Superior temporal gyrus (tissue), 1 donor: Measurements from ENCODE around the gene PSMG4.

ENCODE experiments used
- DNase-seq: peaks from one replicate; pipeline ENCODE4 v3.0.0-alpha.2; 2016; ENCODE audit errors: extremely low spot score

The PSMG4 gene, protein sequence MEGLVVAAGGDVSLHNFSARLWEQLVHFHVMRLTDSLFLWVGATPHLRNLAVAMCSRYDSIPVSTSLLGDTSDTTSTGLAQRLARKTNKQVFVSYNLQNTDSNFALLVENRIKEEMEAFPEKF

DNA sequence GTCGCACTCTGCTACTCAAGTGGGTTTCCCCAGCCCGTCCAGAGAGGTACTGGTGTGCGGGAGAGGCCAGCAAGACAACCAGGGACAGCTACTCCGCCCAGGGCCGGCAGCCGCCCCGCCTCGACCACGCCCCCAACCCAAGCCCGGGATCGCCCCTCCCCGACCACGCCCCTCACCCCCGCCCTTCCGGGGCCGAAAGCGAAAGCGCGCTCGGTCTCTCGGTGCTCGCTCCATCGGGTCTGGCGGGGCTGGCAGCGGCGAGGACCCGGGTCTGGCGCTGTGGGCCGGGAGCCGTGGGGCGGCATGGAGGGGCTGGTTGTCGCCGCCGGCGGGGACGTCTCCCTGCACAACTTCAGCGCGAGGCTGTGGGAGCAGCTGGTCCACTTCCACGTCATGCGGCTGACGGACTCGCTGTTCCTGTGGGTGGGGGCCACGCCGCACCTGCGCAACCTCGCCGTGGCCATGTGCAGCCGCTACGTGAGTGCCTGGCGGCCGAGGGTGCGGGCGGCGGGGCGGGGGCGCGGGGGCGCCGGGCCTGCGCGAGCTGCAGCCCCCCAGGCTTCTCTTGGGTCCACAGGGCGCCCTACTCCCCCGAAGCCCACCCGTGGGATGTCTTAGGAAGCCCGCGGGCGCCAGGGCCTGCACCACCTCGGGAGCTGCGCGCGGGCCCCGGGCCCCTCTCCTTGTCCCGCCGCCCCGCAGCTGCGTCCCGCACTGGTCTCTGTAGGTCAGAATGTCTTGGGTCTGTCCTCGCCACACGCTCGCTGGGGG lies at the start of gene PSMG4:
TSS of gene PSMG4 (plus strand) at position 228 of the 771 bp plus-strand sequence. CDS start at position 304, 76 bp downstream.
- DNase-seq = peak; percentile 78

DNA sequence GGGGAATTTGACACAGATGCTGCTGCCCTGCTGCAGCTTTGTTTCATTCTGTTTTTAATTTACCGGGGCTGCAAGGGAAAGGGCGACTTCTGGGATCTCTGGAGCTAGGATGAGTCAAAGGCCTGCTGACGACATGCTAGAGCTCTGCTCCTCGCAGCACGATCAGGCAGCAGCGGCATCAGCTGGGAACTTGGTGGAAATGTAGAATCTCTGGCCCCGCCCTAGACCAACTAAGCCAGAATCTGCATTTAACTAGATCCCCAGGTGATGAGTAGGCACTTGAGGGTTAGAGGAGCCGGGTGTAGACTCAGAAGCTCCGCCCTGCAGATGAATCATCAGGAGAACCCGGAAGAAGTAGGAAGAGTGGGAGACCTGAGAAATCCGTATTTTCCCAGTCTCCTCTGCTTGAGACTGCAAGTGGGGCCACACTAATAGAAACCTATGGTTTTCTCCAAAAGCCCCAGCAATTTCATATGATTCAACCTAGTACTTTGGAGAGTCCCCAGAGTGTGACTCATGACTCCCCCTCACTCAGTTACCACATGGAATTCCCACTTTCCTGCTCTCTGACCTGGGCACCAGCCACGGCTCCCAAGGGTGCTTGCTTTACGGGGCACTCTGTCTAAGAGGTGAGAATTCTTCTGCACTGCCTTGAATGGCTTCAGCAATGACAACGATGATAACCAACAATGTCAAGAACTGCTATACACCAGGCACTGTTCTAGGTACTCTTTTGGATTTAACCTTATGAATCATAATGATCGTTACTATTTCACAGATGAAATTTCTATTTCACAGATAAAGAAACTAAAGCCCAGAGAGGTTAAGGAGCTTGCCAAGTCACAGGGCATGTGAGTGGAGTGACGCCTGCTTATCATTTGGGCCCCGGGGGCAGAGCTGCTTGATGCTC lies 49.4 kb upstream of the PSMG4 start:
- peak; percentile 27 for DNase-seq

DNA sequence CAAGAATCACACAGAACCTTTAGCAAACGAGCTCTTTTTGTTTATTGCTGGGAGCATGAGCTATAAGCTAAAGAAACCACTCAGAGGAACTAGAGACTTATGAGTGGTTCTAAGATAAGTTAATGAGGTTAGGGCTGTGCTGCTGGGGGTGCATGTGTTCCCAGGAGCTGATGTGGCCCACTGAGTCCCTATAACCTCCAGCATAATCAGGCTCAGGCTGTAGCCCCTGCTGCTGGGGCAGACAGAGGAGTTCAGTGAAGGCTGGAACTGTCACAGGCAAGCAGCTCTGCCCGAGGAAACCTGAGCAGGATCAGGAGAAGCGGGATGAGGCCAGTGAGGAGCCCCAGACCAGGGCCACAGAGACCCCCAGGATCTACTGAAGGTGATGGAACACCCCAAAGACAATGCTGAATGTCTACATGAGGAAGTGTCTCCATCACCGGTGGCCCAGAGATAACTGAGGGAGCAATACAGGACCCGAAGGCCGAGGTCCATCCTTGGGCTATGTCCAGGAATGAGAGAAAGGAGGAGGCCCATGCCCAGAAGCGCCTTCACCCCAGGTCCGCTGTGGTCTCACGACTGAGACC lies 48.6 kb upstream of the PSMG4 start:
- DNase-seq = no peak

DNA sequence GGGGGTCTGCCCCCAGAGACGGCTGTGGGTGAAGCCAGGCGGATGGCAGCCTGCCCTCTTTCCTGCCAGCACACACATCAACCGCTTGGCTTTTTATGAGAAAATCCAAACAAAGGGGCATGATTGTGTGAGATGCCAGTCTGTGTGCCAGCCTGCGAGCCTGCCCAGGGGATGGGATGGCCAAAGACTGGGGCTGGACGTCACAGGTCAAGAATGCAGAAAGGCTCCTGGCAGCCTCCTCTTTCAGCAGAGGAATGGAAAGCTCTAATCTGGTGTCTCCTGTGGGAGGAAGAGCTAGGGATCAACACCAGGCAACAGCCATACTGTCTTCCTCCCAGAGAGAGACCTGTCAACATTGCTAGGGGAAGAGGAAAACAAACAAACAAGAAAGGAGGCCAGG lies 47.1 kb upstream of the PSMG4 start:
- peak; percentile 87 for DNase-seq

DNA sequence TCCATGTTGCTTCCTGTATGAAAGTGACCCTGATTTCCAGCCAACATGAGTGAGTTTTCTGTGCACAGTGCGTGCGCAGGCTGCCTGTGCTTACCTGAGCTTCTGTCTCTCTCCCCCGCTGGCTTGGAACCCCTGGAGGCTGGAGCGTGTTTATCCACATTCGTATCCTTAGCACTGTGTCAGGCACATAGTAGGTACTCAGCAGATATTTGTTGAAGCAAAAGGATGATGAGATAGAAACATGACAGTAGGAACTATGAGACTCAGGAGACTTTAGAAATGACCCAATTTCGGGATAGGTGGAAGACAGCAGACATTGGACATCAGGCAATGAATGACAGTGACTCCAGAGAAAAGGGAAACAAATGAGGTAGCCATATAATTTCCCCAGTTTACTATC lies 46.5 kb upstream of the PSMG4 start:
- DNase-seq = no peak

DNA sequence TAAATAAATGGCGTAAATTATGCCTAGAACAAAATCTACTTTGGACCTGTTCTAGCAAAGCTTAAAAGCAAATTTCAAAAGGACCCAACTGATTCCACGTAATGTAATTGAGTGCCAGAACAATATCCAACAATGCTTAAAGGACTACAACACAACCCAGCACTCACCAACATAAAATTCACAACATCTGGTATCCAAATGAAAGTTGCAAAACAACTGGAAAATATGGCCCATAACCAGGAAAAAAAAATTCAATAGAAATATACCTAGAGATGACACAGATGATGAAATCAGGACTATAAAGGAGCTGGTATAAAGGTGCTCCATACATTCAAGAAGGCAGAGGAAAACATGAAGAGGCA lies 45.4 kb upstream of the PSMG4 start:
- no peak for DNase-seq

DNA sequence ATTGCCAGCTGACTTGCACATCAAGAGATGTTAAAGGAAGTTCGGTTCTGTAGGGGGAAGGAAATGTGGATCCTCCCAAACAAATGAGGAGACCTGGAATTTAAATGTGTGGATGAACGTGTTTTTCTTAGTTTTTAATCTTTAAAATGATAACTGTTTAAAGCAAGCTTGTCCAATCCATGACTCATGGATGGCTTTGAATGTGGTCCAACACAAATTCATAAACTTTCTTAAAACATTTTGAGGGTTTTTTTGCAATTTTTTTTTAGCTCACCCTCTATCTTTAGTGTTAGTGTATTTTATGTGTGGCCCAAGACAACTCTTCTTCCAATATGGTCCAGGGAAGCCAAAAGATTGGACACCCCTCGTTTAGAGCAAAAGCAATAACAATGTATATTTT lies 43.8 kb upstream of the PSMG4 start:
- no peak for DNase-seq

DNA sequence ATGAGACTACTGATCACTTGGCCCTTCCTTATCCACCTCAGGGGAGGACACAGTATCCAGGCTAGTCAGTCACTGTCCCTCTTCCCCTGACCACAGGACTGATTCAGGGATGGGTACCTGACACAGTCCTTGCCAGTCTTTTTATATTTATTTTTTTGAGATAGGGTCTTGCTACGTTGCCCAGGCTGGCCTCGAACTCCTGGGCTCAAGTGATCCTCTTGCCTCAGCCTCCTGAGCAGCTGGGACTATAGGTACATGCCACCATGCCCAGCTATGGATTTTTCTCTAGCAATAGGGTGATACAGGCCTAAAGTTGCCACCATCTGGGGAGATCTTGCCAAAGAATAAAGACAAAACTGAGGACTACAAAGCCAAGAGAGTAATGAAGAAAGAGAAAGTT lies 41.5 kb upstream of the PSMG4 start:
- DNase-seq = no peak

DNA sequence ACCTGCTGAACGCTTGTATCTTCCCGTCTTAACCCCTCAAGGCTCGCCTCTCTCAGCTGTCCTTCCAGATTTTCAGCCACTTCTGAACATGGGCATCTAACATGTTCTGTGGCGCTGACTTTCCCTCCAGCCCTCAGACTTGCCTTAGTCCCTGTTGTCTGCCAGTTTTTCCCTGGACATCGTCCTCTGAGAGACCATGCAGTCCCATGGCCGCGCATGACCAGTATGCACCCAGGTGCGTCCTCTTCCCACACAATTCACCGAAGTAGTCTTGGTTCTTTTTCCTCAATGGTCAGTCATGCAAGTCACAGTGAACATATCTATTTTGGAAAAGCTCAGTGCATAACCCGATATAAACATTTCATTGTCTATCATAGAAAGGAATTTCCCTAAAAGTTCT lies 40.5 kb upstream of the PSMG4 start:
- no peak for DNase-seq

DNA sequence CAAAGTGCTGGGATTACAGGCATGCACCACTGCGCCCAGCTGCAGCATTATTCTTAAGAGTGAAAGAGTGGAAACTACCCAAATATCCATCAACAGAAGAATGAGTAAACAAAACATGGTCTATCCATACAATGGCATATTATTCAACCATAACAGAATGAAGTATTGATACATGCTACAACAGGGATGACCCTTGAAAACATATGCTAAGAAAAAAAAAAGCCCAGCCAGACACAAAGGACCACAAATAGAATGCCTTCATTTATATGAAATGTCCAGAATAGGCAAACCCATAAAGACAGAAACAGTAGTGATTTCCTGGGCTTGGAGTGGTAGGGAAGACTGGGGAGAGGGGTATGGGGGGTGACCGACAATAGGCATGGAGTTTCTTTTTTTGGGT lies 38.4 kb upstream of the PSMG4 start:
- DNase-seq = peak; percentile 85

DNA sequence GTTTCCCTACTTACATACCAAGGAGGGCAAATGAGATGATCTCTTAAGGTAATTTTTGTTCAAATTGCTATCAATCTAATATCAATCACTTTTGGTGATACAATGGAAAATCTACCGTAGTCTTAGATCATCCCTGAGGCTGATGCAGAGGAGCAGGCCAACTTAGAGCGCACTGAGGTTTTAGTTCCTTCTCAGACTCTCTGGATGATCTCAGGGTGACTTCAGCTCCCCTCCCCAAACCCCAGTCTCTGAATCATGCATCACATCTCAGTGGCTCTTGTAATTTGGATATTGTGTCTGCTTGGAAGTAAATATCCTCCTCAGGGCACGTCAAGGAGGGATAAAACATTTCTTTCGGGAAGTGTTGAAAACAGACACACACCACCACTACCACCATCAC lies 37.2 kb upstream of the PSMG4 start:
- DNase-seq = no peak

DNA sequence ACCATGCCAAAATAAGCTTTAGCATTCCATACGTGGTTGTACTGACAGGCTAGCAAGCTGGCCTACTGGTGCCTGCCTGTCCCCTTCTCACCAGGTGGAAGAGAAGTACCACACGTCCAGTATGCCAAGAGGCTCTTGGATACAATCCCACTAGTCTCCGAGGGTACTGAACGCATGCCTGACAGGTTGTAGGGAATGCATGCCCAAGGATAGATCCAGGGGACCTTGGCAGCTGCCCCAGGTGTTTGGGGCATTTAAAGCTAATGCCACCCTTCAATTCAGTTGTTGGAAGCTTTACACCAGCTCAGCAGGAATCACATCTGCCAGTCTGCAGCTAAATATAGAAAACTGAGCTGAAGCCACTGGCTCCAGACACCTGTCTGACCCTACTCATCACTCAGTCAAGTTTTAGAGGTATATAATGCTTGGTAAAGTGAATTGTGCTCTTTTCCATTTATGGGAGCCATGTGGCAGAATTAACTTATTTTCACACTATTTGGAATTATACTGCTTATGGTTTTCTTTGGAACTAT lies 36.2 kb upstream of the PSMG4 start:
- DNase-seq = no peak

DNA sequence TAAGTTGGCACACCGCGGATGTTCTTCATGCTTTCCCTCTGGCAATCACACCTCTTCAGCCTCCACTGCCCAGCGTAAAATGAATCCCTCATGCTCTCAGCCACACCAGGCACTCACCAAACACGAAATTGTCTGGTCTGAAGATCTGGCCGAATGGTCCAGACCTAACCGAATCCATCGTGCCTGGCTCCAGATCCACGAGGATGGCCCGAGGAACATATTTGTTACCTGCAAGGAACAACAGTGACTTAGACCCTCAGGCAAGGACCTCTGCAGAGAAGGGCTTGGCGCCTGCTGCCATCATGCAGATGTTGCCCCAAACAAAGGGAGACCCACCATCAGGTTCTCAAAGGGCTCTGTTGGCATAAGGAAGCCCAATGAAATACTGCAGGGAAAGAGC lies 32.7 kb upstream of the PSMG4 start:
- DNase-seq = peak; percentile 25

DNA sequence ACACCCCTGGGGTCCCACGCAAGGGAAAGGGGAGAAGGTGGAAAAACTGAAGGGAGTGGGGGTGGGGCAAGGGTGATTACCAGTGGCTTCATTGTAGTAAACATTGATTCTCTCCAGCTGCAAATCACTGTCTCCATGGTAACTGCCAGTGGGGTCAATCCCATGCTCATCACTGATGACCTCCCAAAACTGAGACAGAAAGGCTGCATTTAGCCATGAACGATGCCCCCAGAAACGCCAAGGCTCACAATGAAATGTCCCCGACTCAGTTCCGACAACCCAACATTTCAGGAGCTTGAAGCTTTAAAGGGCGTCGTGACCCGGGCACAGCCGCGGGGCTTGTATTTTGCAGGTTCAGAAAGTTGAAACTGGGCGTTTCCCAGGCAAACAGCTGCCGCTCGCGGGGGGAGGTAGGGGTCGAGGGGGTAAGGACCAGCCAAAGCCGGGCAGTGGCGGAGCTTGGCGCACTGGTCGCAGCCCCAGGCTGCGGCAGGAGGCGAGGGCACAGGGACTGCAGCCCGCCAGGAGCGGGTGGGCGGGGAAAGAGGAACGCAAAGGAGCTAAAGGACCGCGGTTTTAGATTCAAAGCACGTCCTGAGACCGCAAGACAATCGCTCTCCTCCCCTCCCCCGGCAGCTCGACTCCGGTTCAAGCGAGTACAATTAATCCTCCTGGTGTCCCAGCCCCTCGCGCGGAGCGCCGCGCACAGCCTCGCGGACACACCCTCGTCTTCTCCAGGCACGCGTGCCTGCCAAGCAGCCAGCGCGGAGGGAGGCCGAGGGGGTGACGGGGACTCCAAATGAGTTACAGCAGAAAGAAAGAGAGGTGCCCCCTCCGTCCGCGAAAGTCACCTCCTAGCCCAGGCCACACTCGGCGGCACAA lies 32.0 kb upstream of the PSMG4 start:
- DNase-seq = peak; percentile 55

DNA sequence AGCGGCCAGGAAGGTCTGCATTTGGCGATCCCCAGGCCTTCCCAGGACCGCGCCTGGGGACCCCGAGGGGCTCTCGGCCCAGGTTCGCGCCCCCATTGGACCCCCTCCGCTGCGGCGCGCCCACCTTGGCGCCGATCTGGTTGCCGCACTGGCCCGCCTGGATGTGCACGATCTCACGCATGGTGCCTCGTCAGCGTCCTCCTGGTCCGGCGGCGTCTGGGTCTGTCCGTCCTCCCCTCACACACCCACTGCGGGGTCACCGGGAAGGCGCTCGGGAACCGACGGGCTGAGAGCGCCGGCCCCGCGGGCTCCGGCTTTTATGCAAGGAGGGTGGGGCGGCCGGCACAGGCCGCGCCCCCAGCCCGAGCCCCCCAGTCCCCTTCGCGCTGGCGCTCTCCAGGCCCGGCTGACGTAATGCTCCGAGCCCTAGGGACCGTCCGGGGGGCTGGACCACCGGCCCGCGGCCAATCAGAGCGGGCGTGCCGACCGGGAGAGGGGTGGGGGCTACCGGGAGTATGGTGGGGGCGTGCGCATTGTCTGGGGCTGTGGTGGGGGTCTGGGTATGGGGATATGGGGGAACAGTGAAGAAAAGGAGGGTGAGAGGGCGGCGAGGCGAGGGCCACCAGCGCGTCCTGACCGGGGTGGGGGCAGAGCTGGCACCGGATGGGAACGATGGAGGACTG lies 31.2 kb upstream of the PSMG4 start, which contains the start of gene TUBB2B:
TSS of gene TUBB2B (minus strand) at position 291 of the 683 bp plus-strand sequence. CDS start at position 181, 110 bp downstream.
- peak; percentile 23 for DNase-seq

DNA sequence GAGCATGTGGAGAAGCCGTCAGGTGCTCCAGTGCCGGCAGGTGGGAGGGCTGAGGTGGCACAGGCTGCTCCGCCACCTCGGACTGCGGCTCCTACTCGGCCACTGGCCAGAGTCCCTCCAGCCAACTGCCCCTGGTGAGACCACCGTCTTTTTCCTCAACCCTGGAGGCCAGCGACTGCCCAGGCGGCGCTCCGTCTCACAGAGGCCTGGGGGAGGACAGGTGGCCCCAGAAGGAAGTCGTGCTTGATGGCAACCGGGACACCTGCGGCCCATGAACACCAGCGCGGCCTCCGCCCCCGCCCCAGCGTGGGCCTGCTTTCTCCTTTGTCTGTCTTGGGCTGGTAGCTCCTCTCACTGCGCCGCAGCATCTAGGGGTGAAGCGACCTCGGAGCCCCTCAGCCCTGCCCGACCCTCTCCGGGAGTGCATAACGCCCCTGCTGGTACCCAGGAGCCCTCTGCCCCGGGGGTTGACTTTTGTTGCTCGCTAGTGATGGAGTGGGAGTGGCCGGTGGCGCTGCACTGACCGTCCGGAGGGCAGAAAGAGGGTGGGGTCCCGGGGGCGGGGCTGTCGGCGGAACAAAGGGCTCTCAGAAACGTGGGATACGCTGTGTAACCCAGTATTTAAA lies 30.6 kb upstream of the PSMG4 start:
- no peak for DNase-seq

DNA sequence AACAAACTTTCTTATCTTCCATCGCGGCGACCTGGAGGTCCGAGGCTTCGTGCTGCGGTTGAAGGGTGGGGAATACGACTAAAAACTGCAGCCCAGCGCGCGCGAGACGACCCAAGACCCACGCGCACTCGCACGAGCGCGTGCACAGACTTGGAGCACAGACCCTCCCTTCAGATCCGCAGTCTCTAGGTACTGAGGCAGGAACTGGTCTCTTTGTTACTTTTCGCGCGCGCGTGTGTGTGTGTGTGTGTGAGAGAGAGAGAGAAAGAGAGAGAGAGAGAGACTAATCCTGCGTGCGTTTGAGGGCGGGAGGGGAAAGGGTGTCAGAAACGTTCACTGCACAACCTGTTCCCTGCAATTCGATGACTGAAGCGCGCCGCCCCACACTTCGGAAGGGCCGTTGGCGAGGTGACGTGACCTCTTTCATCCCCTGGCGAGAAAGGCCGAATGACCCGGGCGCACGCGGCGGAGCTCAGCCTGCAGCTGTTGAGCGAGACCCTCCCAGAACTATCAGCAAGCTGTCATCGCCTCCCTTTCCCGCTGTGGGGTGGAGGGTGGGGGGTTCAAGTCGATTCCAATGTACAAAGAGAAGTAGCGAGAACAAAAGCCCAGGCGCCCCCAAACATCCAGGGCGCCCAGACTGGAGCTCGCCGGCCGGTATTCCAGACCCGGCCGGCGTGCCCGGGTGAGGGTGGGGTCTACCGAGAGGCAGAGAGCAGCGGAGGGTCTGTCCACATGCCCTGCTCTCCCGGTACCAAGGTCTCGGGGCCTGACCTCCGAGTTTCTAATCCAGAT lies 29.8 kb upstream of the PSMG4 start:
- DNase-seq = no peak

DNA sequence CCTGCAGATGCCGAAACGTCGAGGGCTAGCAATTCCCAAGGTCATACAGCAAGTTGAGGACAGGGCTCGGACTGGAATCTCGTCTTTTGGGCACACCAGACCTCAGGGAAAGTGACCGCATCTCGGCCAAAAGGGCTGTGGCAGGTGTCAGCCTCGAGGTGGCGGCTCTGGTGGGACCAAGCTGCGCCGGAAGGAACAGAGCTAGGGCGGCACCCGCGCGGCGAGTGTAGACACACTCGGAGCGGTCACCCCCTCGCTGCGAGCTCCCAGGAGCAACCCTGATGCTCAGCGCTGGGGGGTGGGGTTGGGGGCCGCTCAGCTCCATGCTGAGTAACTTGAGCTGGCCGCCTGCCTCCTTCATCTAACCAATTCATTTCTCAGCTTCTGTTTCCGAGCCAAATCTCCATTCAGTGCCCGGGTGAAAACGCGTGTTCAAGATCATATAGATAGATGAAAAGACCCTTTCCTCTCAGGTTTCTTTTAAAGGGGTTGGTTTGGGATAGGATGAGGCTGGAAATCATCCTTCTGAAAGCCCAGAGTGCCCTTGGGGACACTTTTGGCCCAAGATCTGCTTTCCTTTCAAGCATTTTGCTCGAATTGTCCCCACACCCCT lies 29.1 kb upstream of the PSMG4 start:
- no peak for DNase-seq
